Measurements from ENCODE around the gene LMOD2. TPM values are rescaled to one million over a fixed set of nuclear protein-coding genes. Genes with fewer than 3 reads are reported as not detected.

Gene LMOD2
- total RNA-seq, 1 experiment from 2014 or later: not detected

GRCh38 chr7:123615344-123615743 lies 40.3 kb upstream of the LMOD2 start:
- Histone ChIP-seq H3K27ac (ENCODE audit: low read depth, low read length) (no peak overlapping the region), H3K4me2 (ENCODE audit: low read length) (no peak overlapping the region), H3K9ac (ENCODE audit: low read length) (no peak overlapping the region), H3K36me3 (ENCODE audit: control insufficient read depth in 1 of 2, insufficient read depth in 2 of 2, low read length in 2 of 2) (no peaks in the 10 kb centered on the region), H3K79me2 (ENCODE audit: insufficient read depth, low read length) (no peaks in the 10 kb centered on the region), H3K9me3 (ENCODE audit: control insufficient read depth in 1 of 2, insufficient read depth in 1 of 2, low read depth in 1 of 2, low read length in 2 of 2) (no peaks in the 10 kb centered on the region), H3K4me3 (replicated peaks in 1 of 2; ENCODE audit: low read depth in 1 of 2, low read length in 2 of 2) (no peak overlapping the region), H3K27me3 (ENCODE audit: insufficient read depth, low read length) (no peaks in the 10 kb centered on the region), H3K4me1 (ENCODE audit: control insufficient read depth in 1 of 2, insufficient read depth in 2 of 2, low read length in 2 of 2) (no peaks in the 10 kb centered on the region), H3K9me2 (ENCODE audit: insufficient read depth) (no peaks in the 10 kb centered on the region), H2AFZ (ENCODE audit: low read depth, low read length, poor library complexity, severe bottlenecking) (no peak overlapping the region), H4K20me1 (ENCODE audit: insufficient read depth) (no peaks in the 10 kb centered on the region)
- no TSS peak for BruUV-seq (replicated peaks)
- DNase-seq (ENCODE audit: low read depth, low spot score) (no peak), ATAC-seq (no peak)
- ChIA-PET POLR2A (no interaction called here), CTCF (interaction anchor here (1.2 to 2.3 kb wide), 2 partner anchors 9 to 121 kb away, joined by 5 to 10 read pairs; no protein-coding TSS in a partner anchor), RAD21 (ENCODE audit: low non-redundant PET in 1 of 2, low total read pairs in 2 of 2, uncharacterized antibody in 2 of 2, unreplicated experiment in 2 of 2) (no interaction called here)
- intact Hi-C loops (cut with micrococcal nuclease): no loop called here
- TF ChIP-seq POLR2A (IDR thresholded peaks at IDR 0.05; ENCODE audit: borderline replicate concordance, extremely low read depth, insufficient read depth, insufficient read length): no peak
- no peak for TF ChIP-seq MAX (IDR thresholded peaks at IDR 0.05)
- no peak for TF ChIP-seq ZBTB33 (IDR thresholded peaks at IDR 0.05; ENCODE audit: extremely low read depth, insufficient replicate concordance, low read length)
- no peak for TF ChIP-seq EZH2 (IDR thresholded peaks at IDR 0.05)
- no peak for TF ChIP-seq CBX3 (IDR thresholded peaks at IDR 0.05; ENCODE audit: low read depth)
- TF ChIP-seq FOSL1 (IDR thresholded peaks at IDR 0.05; ENCODE audit: low read depth): no peak
- TF ChIP-seq YY1 (IDR thresholded peaks at IDR 0.05; ENCODE audit: extremely low read depth, insufficient replicate concordance, low read depth, low read length): no peak
- TF ChIP-seq ELF1 (IDR thresholded peaks at IDR 0.05; ENCODE audit: borderline replicate concordance, low read depth): no peak

- no peak overlapping the region for H3K27ac ChIP-seq (ENCODE audit: low read depth, low read length)
- no peaks in the 10 kb centered on the region for H3K9me3 ChIP-seq (ENCODE audit: control insufficient read depth in 1 of 2, insufficient read depth in 1 of 2, low read depth in 1 of 2, low read length in 2 of 2)
- no peaks in the 10 kb centered on the region for H3K4me1 ChIP-seq (ENCODE audit: control insufficient read depth in 1 of 2, insufficient read depth in 2 of 2, low read length in 2 of 2)
- RAD21 ChIA-PET (ENCODE audit: low non-redundant PET in 1 of 2, low total read pairs in 2 of 2, uncharacterized antibody in 2 of 2, unreplicated experiment in 2 of 2): no interaction called here
- intact Hi-C loops (cut with micrococcal nuclease): no loop called here
- no peak overlapping the region for H3K4me3 ChIP-seq (replicated peaks in 1 of 2; ENCODE audit: low read depth in 1 of 2, low read length in 2 of 2)
- ATAC-seq (no peak), DNase-seq (ENCODE audit: low read depth, low spot score) (no peak)
- H3K4me2 ChIP-seq (ENCODE audit: low read length): no peak overlapping the region
- POLR2A ChIA-PET: no interaction called here
- no peaks in the 10 kb centered on the region for H3K79me2 ChIP-seq (ENCODE audit: insufficient read depth, low read length)
- TF ChIP-seq RAD21 (IDR thresholded peaks at IDR 0.05; ENCODE audit: low read depth) (no peak), YY1 (IDR thresholded peaks at IDR 0.05; ENCODE audit: extremely low read depth, insufficient replicate concordance, low read depth, low read length) (no peak), EZH2 (IDR thresholded peaks at IDR 0.05) (no peak), ZFX (IDR thresholded peaks at IDR 0.05) (no peak), TCF7L2 (IDR thresholded peaks at IDR 0.05; ENCODE audit: borderline replicate concordance, extremely low read depth, insufficient read depth, insufficient read length) (no peak), POLR2AphosphoS5 (IDR thresholded peaks at IDR 0.05; ENCODE audit: low read depth, low read length) (no peak)
- CTCF ChIA-PET: interaction anchor here (2.3 kb wide), 1 partner anchor 8 kb away, joined by 10 read pairs; no protein-coding TSS in a partner anchor
- no peaks in the 10 kb centered on the region for H3K36me3 ChIP-seq (ENCODE audit: control insufficient read depth in 1 of 2, insufficient read depth in 2 of 2, low read length in 2 of 2)
- H3K9me2 ChIP-seq (ENCODE audit: insufficient read depth): no peaks in the 10 kb centered on the region
- no peak overlapping the region for H3K9ac ChIP-seq (ENCODE audit: low read length)
- BruUV-seq (replicated peaks): no TSS peak
- no peaks in the 10 kb centered on the region for H3K27me3 ChIP-seq (ENCODE audit: insufficient read depth, low read length)
- H4K20me1 ChIP-seq (ENCODE audit: insufficient read depth): no peaks in the 10 kb centered on the region
- H2AFZ ChIP-seq (ENCODE audit: low read depth, low read length, poor library complexity, severe bottlenecking): no peak overlapping the region
These were observed 39.4 kb upstream of the LMOD2 start for GRCh38 chr7:123616223-123616622.

Data from HCT116 (cell line).